ENCODE measurements around the gene SEBOX.
A peak's percentile ranks its signal among the peaks of the same experiment; 100 is the strongest.
"Not testable (repeated sequence)": the region's sequence is repeated elsewhere in the genome, so short reads cannot be mapped to it uniquely, and the experiment has no call there.

Gene SEBOX

GRCh38 chr17:28367641-28368305 is 2.8 kb upstream of the SEBOX start:
- no peak for DNase-seq

GRCh38 chr17:28366605-28367004 is 1.6 kb upstream of the SEBOX start:
- no peak for DNase-seq

GRCh38 chr17:28365487-28365886 is 488 bp upstream of the SEBOX start:
- DNase-seq, result no peak

DNA sequence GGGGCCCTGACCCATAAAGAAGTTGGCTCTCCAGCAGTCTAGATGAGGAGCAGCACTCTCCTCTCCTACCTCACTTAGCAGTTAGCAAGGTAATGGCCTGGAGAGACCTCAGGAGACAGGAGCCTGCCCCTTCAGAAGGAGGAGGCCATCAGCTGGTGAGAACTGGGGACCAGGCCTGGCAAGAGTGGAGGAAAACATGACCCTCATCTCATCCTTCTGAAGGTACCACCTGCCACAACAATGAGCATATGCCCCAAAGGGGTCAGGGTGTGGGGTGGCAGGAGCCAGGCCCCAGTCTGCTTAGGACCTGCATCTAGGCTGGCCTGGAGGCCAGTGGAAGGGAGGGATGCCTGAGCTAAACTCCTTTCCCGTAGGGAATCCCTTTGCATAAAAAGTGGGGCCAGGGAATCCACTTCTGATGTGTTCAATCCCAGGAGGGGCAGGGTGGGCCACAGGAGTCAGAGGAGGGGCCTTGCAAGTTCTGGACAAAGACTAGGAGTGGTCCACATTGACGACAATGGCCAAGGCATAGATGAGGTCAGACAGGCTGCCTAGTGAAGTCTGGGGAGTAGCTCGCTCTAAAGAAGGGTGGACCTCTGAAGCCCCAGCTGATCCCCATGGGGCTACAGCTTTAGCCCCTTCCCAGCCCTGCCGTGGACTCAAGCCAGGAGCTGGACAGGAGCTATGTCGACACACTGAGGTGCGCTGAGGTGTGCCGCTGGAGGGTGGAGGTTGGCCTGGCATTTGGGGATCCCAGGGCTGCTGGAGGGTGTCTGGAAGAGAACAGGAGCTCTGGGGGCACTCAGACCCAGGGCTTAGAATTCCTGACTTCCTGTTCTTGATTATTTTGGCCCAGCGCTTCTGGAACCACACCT is 986 bp downstream of the SEBOX start:
- DNase-seq, result no peak

DNA sequence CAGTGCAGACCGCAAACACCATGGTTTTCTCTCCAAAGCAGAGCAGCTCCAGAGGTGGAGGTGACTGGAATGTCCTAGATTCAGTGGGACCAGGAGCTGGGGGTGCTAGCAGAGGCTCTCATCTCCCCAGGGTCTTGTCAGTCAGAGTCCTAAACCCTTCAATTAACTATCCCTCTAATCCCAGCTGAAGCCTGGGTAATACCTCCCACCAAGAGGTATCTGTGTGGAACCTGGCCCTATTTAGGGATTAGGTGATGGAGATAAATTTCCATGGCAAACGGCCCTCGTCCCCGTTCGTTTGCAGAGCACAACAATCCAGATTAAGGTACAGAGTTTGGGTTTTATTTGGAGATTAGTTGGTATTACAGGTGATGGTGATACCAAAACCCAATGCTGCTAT is 1.8 kb downstream of the SEBOX start:
- no peak for DNase-seq

DNA sequence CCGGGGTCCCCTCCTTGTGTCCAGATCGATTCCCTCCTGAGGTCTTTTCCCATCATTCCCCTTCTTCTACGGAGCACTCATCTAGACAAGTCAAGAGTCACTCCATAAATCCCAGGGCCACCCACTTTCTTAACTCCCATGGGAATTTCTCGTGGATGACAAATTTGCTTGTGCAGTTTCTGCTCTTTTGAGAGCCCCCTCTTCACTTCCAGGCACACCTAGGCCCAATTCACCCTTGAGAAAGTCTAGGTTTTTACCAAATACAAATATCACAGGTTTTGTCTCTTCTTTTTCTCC is 7.2 kb downstream of the SEBOX start:
- no peak for DNase-seq

GRCh38 chr17:28357061-28357900 is 7.7 kb downstream of the SEBOX start, which contains the start of gene POLDIP2:
POLDIP2 (minus strand) TSS chr17:28357527; CDS start chr17:28357448, 79 bp downstream.
- DNase-seq, result peak; percentile 98

GRCh38 chr17:28350271-28350670 is 14.7 kb downstream of the SEBOX start:
- no peak for DNase-seq

DNA sequence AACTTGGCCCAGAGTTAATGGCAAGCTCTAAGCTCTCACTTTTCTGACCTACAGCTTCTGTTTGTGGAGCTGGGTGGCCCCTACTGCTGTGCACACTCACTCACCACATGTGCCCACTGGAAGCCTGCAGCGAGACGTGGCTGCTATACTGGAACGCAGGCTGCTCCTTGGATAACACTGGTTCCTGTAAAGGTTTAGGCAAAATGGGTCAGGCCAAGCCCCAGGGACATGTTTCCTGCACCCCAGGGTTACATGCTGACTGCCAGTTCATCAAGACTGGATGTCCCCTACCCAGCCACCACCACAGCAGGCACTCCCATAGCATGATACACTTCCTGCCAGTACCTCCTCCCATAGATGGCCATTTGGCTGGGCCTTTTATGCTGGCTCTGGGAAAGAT is 16.0 kb downstream of the SEBOX start:
- DNase-seq, result no peak

GRCh38 chr17:28347261-28347891 is 17.6 kb downstream of the SEBOX start:
- no peak for DNase-seq

- DNase-seq, result no peak
These were observed 18.2 kb downstream of the SEBOX start for GRCh38 chr17:28346746-28347246.

GRCh38 chr17:28346199-28346580 is 18.8 kb downstream of the SEBOX start:
- DNase-seq, result no peak

- no peak for DNase-seq
These were observed 19.4 kb downstream of the SEBOX start for GRCh38 chr17:28345419-28346198.

DNA sequence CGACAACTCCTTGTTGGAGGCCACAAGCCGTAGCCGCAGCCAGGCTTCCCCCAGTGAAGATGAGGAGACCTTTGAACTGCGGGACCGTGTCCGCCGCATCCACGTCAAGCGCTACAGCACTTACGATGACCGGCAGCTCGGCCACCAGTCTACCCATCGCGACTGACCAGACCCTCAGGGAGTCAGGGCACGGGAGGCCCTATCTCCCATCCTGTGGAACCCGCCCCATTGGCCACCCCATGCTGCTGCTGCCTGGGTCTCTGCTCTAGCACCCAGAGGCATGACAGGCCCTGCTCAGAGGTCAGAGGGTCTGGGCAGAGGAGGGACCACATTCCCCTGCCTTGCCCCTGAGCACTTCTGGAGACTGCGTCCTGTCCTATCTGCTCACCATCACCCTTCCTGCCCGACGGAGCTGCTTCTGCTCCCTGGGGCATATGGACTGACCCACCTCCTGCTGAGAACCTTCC is 20.5 kb downstream of the SEBOX start:
- no peak for DNase-seq

- no peak for DNase-seq
These were observed 21.0 kb downstream of the SEBOX start for GRCh38 chr17:28344011-28344410.

- DNase-seq, result no peak
These were observed 21.5 kb downstream of the SEBOX start for GRCh38 chr17:28343491-28343932.

DNA sequence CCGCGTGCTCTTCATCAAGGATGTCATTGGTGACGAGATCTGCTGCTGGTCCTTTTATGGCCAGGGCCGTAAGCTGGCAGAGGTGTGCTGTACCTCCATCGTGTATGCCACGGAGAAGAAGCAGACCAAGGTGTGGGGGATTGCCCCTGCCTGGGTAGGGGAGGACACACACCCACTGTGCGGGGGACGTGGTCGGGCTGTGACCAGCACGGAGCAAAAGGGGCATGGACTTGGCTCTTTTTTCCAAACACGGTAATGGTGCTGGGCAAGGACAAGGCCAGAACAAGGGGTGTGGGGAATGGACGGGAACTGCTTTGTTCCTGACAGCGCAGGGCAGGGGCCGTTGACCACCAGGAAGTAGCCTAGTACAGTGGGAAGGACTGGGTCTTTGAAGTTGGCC is 22.7 kb downstream of the SEBOX start:
- DNase-seq, result no peak

DNA sequence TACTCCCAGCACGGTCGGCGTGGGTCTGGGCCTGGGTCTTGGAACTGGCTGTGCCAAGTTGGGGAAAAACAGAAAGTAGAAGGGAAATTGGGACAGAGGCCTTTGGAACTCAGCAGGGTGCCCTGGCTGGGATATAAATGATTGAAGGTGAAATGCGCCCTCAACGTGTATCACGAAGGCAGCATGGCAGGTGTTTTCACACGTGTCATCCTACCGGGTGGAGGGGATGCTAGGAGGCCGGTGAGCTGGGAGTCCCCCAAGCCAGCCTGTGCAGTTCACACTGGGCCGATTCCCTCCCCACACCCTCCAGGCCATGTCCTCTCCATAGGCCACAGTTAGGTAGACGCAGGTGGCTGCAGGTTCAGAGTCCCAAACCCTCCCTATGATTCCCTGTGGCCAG is 23.5 kb downstream of the SEBOX start:
- DNase-seq, result no peak

- DNase-seq, result no peak
These were observed 24.6 kb downstream of the SEBOX start for GRCh38 chr17:28340374-28340773.

- no peak for DNase-seq
These were observed 25.6 kb downstream of the SEBOX start for GRCh38 chr17:28339431-28339830.

DNA sequence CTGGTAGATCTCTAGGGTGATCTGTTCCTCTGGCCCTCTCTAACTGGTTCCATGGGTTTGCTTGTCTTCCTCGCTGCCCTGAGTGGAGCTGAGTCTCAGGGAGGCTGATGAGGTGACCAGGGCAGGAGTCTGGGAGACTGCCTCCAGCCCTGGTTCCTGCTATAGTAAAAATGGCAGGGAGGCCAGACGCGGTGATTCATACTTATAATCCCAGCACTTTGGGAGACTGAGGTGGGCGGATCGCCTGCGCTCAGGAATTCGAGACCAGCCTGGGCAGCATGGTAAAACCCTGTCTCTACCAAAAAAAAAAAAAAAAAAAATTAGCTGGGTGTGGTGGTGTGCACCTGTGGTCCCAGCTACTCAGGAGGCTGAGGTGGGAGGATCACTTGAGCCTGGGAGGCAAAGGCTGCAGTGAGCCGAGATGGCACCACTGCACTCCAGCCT is 26.2 kb downstream of the SEBOX start:
- DNase-seq, result not testable (repeated sequence)
